ENCODE results near the gene UMODL1.

Gene UMODL1

GRCh38 chr21:42038826-42039425, 32.2 kb upstream of the UMODL1 start:
- peak; percentile 7 for DNase-seq (ENCODE audit: low spot score)

- DNase-seq (ENCODE audit: low spot score): peak; percentile 65
Observed at GRCh38 chr21:42039470-42039901, 31.6 kb upstream of the UMODL1 start.

GRCh38 chr21:42039911-42040351, 31.2 kb upstream of the UMODL1 start:
- DNase-seq (ENCODE audit: low spot score): peak; percentile 47

GRCh38 chr21:42040411-42041180, 30.5 kb upstream of the UMODL1 start:
- DNase-seq (ENCODE audit: low spot score): peak; percentile 99

GRCh38 chr21:42041246-42041645, 29.9 kb upstream of the UMODL1 start:
- DNase-seq (ENCODE audit: low spot score): no peak

GRCh38 chr21:42041711-42042110, 29.4 kb upstream of the UMODL1 start:
- no peak for DNase-seq (ENCODE audit: low spot score)

- no peak for DNase-seq (ENCODE audit: low spot score)
Observed at GRCh38 chr21:42042651-42043050, 28.5 kb upstream of the UMODL1 start.

- no peak for DNase-seq (ENCODE audit: low spot score)
Observed at GRCh38 chr21:42043201-42043895, 27.8 kb upstream of the UMODL1 start.

- no peak for DNase-seq (ENCODE audit: low spot score)
Observed at GRCh38 chr21:42043961-42044360, 27.2 kb upstream of the UMODL1 start.

GRCh38 chr21:42044871-42045495, 26.1 kb upstream of the UMODL1 start:
- DNase-seq (ENCODE audit: low spot score): no peak

GRCh38 chr21:42047821-42048613, 23.1 kb upstream of the UMODL1 start:
- DNase-seq (ENCODE audit: low spot score): peak; percentile 91

- no peak for DNase-seq (ENCODE audit: low spot score)
Observed at GRCh38 chr21:42048870-42049577, 22.1 kb upstream of the UMODL1 start.

- DNase-seq (ENCODE audit: low spot score): no peak
Observed at GRCh38 chr21:42049578-42050430, 21.3 kb upstream of the UMODL1 start.

- no peak for DNase-seq (ENCODE audit: low spot score)
Observed at GRCh38 chr21:42051788-42052187, 19.3 kb upstream of the UMODL1 start.

GRCh38 chr21:42055425-42055824, 15.7 kb upstream of the UMODL1 start:
- DNase-seq (ENCODE audit: low spot score): no peak

GRCh38 chr21:42056468-42056867, 14.6 kb upstream of the UMODL1 start:
- DNase-seq (ENCODE audit: low spot score): peak; percentile 11

- DNase-seq (ENCODE audit: low spot score): peak; percentile 88
Observed at GRCh38 chr21:42056996-42057689, 14.0 kb upstream of the UMODL1 start.

GRCh38 chr21:42057851-42058437, 13.2 kb upstream of the UMODL1 start:
- no peak for DNase-seq (ENCODE audit: low spot score)

- DNase-seq (ENCODE audit: low spot score): no peak
Observed at GRCh38 chr21:42058631-42059111, 12.4 kb upstream of the UMODL1 start.

Data from AG08395 (cell line).